Stimulated activated CD8-positive, alpha-beta memory T cell treated with anti-CD3 and anti-CD28 coated beads, Interleukin-4, amount 100 ng/mL, for 1 hour (primary cell): ENCODE measurements around the gene CDIPT.
"Not testable (repeated sequence)": the region's sequence is repeated elsewhere in the genome, so short reads cannot be mapped to it uniquely, and the experiment has no call there.

ENCODE experiments used
- DNase-seq, 2 donors: peaks; one replicate each; pipeline ENCODE4 v3.0.0-alpha.2; 2020; ENCODE audit warnings: low read depth in 2 of 2, low spot score in 1 of 2

Gene CDIPT

GRCh38 chr16:29862884-29863668, at the start of gene CDIPT:
Gene CDIPT (minus strand): TSS chr16:29863226. CDS start chr16:29862857, 369 bp downstream.
- peak; percentile 69 to 82 for DNase-seq

- no peak for DNase-seq
These were observed 49.1 kb upstream of the CDIPT start for GRCh38 chr16:29912087-29912486.

- no peak for DNase-seq
These were observed 48.6 kb upstream of the CDIPT start for GRCh38 chr16:29911676-29912010.

- no peak for DNase-seq
These were observed 48.0 kb upstream of the CDIPT start for GRCh38 chr16:29910819-29911675.

GRCh38 chr16:29909851-29910250, 46.8 kb upstream of the CDIPT start:
- DNase-seq, result not testable (repeated sequence)

- DNase-seq, result no peak
These were observed 46.4 kb upstream of the CDIPT start for GRCh38 chr16:29909391-29909790.

GRCh38 chr16:29908719-29909220, 45.7 kb upstream of the CDIPT start:
- DNase-seq, result no peak

GRCh38 chr16:29907973-29908372, 44.9 kb upstream of the CDIPT start:
- no peak for DNase-seq

- no peak for DNase-seq
These were observed 43.7 kb upstream of the CDIPT start for GRCh38 chr16:29906520-29907244.

- no peak for DNase-seq
These were observed 42.6 kb upstream of the CDIPT start for GRCh38 chr16:29905668-29906067.

GRCh38 chr16:29904947-29905346, 41.9 kb upstream of the CDIPT start:
- DNase-seq, result no peak

- DNase-seq, result no peak
These were observed 40.6 kb upstream of the CDIPT start for GRCh38 chr16:29903590-29903989.

- DNase-seq, result no peak
These were observed 38.5 kb upstream of the CDIPT start for GRCh38 chr16:29901607-29901945.

GRCh38 chr16:29900888-29901606, 38.0 kb upstream of the CDIPT start:
- no peak for DNase-seq

- DNase-seq, result peak in 1 of 2 donors; percentile 59
These were observed 37.3 kb upstream of the CDIPT start, which contains the start of gene ASPHD1 for GRCh38 chr16:29900102-29900887. Gene ASPHD1 (plus strand): TSS chr16:29900488. CDS start chr16:29900972, 484 bp downstream.

GRCh38 chr16:29899516-29900101, 36.6 kb upstream of the CDIPT start, which contains the start of gene SEZ6L2:
Gene SEZ6L2 (minus strand): TSS chr16:29899550. CDS start chr16:29899019, 531 bp downstream.
- peak in 1 of 2 donors; percentile 58 for DNase-seq

GRCh38 chr16:29898804-29899515, 35.9 kb upstream of the CDIPT start:
- DNase-seq, result no peak

GRCh38 chr16:29898135-29898803, 35.2 kb upstream of the CDIPT start:
- no peak for DNase-seq
